OCI-M2 (cell line): Measurements from ENCODE around the gene BUB3.

Experiments
- DNase-seq: peaks from one replicate; lab custom pipeline; 2025; ENCODE audit not compliant: unreplicated experiment; lab: John Stamatoyannopoulos, UW

The BUB3 gene

DNA sequence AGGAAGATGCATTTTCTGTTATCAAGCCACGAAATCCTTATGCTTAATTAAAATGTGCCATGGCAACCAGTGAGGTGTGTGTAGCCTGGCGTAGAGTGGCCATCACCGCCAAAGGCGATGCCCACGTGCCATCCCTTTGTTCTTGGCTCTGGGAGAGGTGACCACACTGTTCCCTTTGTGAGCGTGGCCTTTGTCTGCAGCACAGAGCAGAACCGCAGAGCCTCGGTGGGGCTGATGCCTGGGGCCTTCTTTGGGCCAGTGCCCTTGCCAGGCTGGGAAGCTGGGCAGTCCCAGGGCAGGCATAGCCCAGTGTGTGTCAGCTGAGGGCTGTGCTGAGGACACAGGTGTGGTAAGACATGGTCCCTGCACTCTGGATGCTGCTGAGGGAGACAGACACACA lies 48.3 kb downstream of the BUB3 start:
- no peak for DNase-seq

DNA sequence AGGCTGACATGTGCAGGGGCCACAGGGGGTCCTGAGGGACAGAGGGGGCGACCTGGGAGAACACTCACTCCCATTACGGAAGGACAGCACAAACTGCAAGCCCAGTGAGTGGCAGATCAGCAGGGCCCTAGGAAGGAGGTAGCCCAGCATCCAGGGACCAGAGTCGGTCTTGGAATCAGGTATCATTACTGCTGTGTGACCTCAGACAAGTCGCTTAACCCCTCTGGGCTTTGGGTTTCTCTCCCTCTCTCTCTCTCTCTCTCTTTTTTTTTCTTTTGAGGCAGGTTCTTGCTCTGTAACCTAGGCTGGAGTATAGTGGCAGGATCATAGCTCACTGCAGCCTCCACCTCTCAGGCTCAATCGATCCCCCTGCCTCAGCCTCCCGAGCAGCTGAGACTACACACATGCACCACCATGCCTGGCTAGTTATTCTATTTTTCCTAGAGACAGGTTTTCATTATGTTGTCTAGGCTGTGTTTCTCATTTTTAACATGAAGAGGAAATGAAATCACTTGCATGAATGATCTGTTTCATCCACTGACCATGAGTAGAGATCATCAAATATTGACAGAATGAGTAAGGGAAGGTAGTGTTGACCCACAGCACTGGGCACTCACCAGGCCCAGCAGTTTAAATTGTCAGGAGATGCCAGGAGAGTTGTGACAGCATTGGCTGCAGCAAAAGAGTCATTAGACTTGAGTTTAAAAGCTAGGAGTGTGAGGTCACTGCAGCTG lies 49.4 kb downstream of the BUB3 start:
- DNase-seq: no peak

DNA sequence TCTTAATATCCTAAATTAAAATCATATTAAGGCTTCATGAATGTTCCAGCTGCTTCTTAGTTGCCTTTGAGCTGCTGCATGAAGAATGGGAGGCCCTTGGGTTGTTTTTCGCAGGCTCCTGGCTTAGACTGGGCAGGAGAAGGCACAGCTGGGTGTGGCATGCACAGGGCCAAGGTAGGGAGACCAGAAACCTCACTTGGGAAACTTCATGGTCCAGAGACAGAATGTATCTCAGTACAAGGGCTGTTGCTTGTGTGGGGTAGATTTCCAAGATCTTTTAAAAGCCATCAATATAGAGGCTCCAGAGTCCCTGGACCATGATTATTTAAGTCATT lies 49.9 kb downstream of the BUB3 start:
- DNase-seq: no peak

DNA sequence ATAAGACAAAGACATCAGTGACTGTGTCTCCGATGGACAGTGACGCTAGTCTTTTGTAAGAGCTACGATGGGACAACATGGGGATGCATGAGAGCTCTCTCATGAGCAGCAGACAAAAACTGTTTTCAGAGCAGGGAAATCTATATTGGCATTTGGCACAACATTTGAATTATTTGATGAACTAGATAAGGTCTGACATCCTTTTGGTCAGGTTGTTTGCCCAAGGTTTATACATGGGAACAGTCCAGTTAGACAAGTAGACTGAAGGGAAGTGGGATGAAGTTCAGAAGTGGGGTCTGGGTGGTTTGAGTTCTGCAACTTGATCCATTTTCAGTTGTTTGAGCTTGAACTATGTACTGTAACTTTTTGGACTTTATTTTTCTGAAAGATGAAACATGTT lies 50.8 kb downstream of the BUB3 start:
- DNase-seq: no peak

DNA sequence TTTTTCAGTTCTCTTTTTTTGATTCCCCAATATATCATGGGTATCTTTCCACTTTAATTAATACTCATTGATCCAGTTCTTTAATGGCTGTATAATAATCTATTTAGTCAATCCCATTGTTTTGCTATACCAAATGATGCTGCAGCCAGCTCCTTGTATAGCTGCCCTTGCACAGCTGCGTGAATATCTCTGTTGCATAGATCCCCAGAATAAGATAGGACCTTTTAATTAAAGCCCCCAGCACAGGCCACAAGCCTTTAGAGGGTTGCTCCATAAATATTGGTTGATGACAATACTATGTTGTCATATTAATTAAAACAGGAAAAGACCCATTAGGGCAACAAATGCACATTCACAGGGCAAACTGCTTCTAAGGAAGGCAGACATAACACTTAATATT lies 57.9 kb downstream of the BUB3 start:
- DNase-seq: no peak

DNA sequence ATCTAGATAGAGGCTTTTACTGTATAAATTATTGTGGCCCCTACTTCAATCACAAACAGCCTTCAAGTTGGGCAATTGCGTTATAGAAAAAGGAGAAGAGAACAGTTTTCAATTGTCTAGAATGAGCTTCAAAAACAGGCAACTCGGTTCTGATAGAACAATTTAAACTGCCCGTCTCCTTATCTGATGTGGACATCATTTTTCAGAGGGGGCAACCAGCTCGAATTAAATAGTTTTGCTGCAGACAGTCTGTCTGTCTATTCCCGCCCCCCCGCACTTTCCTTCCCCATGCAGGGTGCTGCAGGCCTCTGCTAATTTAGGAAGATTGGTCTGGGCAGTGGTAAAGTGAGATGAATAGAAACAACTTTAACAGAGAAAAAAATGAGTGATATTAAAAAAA lies 58.4 kb downstream of the BUB3 start:
- no peak for DNase-seq

DNA sequence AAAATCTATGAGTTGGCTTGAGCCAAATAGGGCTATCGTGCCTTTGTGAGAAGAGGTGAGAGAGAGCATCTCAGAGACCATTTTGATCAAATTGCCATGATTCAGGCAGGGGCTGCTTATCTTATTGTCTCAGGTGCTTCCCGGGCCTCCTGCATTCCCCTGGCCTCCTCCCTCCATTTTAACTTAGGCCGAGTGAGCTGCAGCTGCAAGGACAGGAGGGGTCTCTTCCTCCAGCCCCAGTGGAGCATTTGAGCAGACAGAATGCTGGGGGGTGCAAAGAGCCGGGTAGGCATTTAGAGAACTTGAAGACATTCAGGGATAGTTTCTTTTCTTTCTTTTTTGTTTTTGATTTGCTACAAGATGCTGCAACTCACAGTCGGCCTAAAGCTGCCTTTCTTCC lies 59.0 kb downstream of the BUB3 start:
- DNase-seq: no peak
